ENCODE measurements around the gene EYS.
A peak's percentile ranks its signal among the peaks of the same experiment; 100 is the strongest.

Gene EYS

DNA sequence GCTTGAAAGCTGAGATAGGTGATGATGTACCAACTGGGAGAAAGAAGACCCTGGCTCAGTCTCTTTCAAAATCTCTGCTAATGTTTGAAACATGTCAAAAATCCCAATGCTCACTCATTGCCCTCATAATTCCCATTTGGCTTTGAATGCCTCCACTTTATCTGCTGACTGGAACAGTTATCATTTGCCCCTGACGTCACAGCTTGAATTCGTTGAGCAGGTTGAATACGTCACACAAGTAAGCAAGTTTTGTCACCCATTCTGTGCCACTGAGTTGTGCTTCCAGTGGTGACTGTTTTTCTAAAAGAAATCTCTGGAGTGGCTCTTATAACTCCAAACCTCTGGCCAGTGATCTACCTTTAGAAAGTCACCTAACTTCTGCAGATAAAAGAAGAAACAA lies 991.4 kb downstream of the EYS start:
- DNase-seq (ENCODE audit: low read depth): no peak

GRCh38 chr6:64714073-64714472 lies 993.0 kb downstream of the EYS start:
- no peak for DNase-seq (ENCODE audit: low read depth)

DNA sequence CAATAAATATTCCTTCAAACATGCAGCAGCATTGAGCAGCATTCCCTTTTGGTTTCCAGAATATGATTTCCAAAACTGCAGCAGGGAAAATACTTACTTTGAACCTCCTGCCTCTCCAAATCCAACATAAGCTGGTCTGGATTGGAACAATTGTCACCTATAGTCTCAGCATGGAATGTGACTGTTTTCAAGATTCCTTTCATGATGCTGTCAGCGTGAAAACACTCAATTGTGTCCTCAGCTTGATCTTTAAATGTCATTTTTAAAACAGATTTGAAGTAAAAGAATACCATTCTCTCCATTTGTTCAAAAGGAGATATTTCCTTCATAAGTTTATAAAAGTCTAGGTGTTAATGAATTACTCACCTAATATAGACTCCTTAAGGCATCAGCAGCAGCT lies 993.9 kb downstream of the EYS start:
- DNase-seq (ENCODE audit: low read depth): no peak

DNA sequence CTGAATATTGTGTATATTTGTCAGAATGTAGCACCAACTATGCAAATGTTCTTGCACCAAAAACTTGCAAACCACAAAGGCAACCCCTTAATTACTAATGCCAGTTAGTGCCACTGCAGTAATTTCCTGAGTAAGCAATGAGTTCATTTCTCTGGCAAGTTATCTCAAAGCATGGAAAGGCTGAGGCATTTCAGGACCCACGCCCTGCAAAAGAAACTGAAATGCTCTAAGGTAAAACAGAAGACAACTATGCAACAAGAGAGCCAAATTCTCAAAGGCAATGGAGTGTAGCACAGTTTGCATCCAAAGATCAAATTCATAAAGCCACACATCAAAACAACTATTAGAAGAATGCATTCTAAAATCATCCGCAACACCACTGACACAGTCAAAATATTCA lies 994.4 kb downstream of the EYS start:
- no peak for DNase-seq (ENCODE audit: low read depth)

DNA sequence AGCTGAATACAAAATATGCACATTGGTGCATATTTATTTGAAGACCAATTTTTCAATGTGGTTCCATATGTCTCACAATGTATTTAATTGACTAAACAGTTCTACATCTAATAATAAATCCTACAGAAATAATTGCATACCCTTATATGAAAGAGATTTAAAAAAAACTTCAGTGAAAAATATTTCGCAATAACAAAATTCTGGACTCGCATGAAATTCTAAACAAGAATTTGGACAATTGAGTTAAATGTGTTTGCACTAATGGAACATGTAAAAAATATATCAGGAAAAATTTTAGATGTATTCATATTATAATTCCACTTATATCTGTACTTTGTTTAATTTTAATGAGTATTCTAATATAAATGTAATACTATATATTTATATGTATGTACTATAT lies 1003.1 kb downstream of the EYS start:
- no peak for DNase-seq (ENCODE audit: low read depth)

- no peak for DNase-seq (ENCODE audit: low read depth)
These were observed 1011.0 kb downstream of the EYS start for GRCh38 chr6:64696053-64696452.

DNA sequence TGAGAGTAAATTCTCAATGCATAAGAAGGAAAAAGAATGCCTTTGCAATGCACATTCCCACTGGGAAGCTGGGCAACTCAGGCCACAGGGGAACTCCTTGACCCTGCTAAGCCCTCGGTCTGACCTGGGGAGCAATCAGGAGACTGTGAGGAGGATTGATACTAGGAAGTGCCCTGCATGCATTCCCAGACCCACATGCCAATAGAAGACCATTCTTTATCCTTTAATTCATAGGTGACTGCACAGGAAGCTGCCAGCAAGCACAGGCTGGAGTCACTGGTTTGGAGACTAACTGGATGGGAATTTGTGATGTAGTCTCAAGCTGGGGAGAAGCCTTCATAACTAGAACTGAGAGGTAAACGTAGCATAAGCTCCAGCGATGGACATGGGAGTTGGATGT lies 1012.7 kb downstream of the EYS start:
- DNase-seq (ENCODE audit: low read depth): no peak

GRCh38 chr6:64691064-64691463 lies 1016.0 kb downstream of the EYS start:
- no peak for DNase-seq (ENCODE audit: low read depth)

DNA sequence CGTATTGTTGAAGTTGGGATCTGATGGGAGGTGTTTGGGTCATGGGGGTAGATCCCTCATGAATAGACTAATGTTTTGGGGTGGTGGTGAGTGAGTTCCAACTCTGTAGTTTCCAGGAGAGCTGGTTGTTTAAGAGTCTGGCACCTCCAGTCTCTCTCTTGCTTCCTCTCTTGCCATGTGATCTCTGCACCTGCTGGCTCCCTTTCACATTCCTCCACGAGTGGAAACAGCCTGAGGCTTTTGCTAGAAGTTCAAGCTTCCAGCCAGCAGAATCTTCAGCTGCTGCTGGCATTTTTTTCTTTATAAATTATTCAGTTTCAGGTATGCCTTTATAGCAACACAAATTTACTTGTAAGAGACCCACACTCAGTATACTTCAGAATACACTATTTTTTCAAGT lies 1021.6 kb downstream of the EYS start:
- DNase-seq (ENCODE audit: low read depth): no peak

DNA sequence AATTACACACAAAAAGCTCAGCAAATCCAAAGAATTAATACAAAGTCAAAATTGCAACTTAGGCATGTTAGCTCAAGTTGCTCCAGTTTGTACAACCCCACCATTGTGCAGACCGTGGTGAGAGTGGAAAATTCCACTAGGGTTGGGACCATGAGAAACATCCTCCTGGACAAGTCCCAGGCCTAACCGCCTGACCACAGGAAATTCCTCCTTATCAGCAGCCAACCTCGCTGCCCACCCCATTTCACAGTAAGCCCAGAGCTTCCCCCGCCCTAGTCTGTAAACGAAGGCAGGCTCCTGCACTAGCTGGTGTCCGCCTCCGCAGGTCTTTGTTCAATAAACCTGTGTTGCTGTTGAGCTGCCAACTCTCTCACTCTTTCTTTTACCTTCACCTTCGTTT lies 1023.3 kb downstream of the EYS start:
- peak; percentile 86 for DNase-seq (ENCODE audit: low read depth)

DNA sequence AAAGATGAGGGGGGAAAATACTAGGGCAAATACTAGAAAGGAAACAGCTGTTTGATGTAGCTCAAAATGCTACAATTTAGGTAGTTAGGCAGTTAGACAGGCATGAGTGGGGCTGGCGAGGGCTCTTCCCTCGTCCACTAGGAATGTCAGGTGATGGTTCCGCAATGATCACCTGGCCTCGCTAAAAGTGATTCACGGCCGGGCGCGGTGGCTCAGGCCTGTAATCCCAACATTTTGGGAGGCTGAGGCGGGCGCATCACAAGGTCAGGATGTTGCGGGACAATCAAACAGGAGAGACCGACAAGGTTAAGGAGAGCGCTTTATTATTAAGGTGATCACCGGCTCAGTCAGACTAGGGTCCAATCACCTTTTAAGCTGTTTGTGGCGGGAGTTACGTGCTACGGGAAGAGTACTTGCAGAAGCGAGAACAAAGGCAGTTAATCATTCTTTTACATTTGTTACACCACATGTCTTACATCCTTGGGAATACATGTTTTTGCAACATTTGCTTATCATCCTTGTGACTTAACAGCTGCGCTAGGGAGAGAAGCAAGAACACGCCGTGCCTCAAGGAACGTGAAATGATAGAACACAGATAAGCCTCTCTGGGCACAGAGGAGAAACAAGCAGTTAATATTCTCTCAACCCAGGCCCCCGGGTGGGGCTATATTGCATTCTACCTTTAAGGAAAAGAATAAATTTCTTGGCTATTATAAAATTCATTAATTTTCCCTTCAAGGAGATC lies 1025.4 kb downstream of the EYS start:
- DNase-seq (ENCODE audit: low read depth): no peak

- peak; percentile 24 for DNase-seq (ENCODE audit: low read depth)
These were observed 1026.6 kb downstream of the EYS start for GRCh38 chr6:64680446-64680845.

DNA sequence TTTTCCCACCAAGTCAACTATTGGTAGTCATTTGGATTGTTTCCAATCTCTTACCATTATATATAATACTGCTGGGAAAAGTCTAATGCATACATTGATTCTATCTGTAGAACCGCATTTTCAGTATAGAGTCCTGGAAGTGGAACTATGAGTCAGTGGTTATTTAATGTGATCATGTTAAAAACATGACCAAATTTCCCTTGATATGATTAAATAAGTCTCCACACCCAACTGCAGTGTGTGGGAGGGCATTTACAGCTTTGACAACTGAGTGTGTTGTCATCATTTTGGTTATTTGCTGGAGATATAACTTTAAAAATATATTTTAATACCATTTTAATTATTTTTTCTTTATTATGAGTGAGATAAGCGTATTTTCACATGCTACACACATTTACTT lies 1027.6 kb downstream of the EYS start:
- DNase-seq (ENCODE audit: low read depth): peak; percentile 8

DNA sequence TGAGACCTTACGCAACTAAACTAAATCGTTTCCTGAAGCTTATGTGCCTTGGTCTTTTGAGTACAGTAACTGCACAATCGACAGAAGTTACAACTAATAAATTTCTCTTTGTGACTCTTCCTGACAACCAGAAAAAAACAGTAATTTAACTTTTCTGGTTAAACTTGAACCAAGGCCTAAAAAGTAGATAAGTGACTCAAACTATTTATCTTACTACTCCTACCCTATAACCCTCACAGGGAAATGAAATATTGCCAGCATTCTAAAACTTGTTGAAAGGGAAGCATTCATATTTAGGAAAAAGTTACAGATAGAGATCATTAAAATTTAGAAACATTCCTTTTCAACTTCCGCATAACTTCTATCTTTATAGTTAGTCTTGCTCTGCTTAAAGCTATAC lies 1034.4 kb downstream of the EYS start:
- no peak for DNase-seq (ENCODE audit: low read depth)

GRCh38 chr6:64672131-64672530 lies 1034.9 kb downstream of the EYS start:
- DNase-seq (ENCODE audit: low read depth): no peak

DNA sequence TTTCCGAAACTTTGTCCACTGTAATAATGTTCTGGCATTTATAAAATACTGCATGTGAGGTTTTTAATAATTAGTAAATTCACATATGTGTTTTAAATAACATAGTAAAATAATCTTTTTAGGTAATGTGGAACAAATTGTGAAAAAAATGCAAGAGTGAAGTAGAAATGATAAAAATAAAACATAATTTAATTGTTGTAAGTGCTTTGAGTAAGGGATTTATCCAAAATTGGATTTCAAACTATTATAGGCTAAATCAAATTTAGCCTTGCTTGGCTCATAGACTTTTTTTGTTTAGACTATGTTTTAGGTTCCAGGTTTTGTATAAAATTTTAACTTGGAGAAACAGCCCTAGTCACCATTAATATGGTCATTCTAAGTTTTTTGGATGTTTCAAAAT lies 1041.9 kb downstream of the EYS start:
- no peak for DNase-seq (ENCODE audit: low read depth)

DNA sequence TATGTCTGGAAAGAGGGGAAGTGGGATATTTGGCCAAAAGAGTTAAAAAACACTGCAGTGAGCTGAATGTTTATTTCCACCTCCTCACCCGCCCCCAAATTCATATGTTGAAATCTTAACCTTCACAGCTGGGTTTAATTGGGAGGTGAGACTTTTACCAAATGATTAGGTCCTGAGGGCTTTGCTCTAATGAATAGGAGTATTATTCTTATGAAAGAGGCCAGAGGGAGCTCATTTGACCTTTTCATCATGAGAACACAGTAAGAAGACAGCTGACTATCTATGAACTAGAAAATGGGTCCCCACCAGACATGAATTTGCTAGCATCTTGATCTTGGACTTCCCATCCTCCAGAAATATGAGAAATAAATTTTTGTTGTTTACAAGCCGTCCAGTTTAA lies 1042.5 kb downstream of the EYS start:
- no peak for DNase-seq (ENCODE audit: low read depth)

DNA sequence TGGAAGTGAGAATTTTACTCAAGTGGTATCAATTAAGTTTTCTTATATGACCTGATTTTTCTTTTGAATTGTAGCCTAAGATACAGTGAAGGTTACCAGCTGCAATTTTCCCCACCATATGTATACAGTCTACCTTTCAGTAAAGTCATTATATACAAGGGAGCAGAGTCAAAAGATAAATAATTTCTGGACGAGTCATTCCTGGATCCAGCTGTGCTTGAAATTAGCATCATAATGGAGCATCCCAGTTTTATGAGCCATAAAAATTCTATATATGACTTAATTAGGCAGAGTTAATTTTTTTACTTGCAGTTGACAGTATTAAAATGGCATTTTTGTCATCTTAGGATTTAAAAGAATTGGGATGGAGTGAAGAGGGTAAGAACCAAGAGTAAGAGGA lies 1063.0 kb downstream of the EYS start:
- no peak for DNase-seq (ENCODE audit: low read depth)

DNA sequence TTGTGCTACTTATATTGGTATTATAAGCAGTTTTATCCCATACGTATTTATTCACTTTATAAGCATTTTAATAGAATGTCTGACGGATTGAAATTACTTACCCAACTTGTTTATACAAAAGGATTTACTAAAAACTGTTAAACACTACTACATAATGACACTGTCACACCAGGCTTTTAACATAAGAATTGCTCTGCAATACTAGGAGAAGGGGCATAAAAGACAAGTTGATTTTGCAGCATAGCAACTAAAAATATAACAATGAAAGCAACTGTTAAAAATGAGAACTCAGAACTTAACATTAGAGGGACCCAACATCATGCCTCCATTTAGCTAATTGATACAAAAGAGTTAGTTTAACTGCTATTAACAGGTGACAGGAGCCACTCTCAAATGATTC lies 1076.1 kb downstream of the EYS start:
- no peak for DNase-seq (ENCODE audit: low read depth)

- DNase-seq (ENCODE audit: low read depth): no peak
These were observed 1084.1 kb downstream of the EYS start for GRCh38 chr6:64622944-64623343.

DNA sequence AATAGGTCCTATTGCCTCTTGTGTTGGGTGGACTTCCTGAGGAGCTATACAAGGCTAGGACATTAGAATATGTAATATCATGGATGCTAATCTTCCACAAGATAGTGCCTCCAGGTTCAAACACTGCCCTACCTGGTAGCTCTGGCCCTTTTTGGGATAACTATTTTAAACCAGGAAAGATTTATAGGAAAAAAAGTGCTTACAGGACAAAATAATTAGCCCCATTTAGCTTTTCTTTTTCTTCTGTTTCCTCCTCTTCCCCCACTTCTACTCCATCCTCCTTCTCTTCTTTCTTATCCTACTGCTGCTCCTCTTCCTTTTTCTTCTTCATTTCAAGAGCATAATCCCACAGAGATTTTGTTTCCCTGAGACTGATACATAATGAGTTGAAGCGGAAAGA lies 1104.0 kb downstream of the EYS start:
- DNase-seq (ENCODE audit: low read depth): no peak

GRCh38 chr6:64591676-64592036 lies 1115.4 kb downstream of the EYS start:
- no peak for DNase-seq (ENCODE audit: low read depth)

DNA sequence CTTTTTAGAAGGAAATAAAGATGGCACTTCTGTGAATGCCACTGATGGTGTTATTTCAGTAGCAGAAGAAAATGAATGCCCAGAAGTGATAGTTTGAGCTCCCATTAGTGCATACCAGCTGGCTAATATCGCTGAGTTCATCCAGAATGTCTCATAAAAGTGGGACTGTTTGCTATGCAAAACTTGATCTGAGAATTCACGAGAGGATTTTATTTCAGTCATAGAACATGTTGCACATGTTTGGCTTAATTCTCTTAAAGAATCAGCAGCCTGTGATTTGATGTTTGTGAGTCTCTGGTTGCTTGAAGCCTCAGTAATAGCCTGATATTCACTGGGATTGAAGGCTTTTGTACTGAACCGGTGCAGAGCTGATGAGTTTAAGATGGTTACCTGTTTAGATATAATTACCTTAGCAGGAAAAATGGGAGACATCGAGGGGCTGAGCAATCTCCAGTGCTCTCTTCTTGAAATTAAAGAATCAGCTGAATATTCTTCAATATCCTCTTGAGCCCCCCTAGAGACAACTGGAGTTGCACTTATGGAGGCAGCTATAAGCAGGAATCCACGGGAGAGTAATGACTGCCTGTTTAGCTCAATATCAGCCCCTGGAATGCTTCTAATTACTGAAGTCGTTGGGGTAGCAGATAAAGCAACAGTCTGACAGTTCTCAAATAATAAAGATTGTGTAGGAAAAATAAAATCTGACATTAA lies 1115.9 kb downstream of the EYS start:
- DNase-seq (ENCODE audit: low read depth): no peak

DNA sequence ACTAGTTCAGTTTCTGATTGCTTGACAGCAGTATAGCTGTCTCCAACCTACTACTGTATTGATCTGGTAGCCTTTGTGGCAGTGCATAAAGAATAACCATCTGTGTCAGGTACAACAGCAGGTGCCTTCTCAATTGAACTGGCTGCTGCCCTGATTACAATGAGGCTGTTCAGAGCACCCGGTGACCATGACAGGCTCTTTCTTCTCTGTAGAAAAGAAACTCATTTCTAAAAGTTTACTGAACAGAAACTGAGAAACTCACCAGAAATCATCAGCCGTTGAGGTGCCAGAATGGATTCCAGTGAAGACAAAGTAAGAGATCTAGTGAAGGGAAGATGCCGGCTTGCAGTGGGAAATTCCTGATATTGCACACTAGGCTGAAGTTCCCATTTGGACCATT lies 1117.1 kb downstream of the EYS start:
- DNase-seq (ENCODE audit: low read depth): no peak

Measured in non-pigmented ciliary epithelial cell (primary cell).